HEK293T (cell line): ENCODE results near the gene SLC4A11.

ENCODE experiments used
- ARNT ChIP-seq: fragments of 450-650 bp; IDR thresholded peaks from 2 replicates; pipeline ENCODE4 v1.6.1; 2017; ENCODE audit warnings: mild to moderate bottlenecking
- BHLHE40 ChIP-seq: fragments of 450-650 bp; IDR thresholded peaks from 2 replicates; pipeline ENCODE4 v1.6.1; 2016; ENCODE audit warnings: mild to moderate bottlenecking, moderate library complexity, borderline replicate concordance
- CTBP1 ChIP-seq: fragments of 450-650 bp; IDR thresholded peaks from 2 replicates; pipeline ENCODE4 v1.6.1; 2016; ENCODE audit warnings: borderline replicate concordance
- ELF4 ChIP-seq: fragments of 450-650 bp; IDR thresholded peaks from 2 replicates; pipeline ENCODE4 v1.6.1; 2017; ENCODE audit warnings: antibody characterized with exemption
- FOXK2 ChIP-seq: fragments of 450-650 bp; IDR thresholded peaks from 2 replicates; pipeline ENCODE4 v1.6.1; 2016; ENCODE audit warnings: mild to moderate bottlenecking
- FOXM1 ChIP-seq: fragments of 450-650 bp; IDR thresholded peaks from 2 replicates; pipeline ENCODE4 v1.6.1; 2017; ENCODE audit warnings: mild to moderate bottlenecking, borderline replicate concordance
- SP1 ChIP-seq: fragments of 450-650 bp; IDR thresholded peaks from 2 replicates; pipeline ENCODE4 v1.6.1; 2017
- SUZ12 ChIP-seq: fragments of 450-650 bp; IDR thresholded peaks from 2 replicates; pipeline ENCODE4 v1.6.1; 2016; ENCODE audit warnings: mild to moderate bottlenecking
- TARDBP ChIP-seq: fragments of 450-650 bp; IDR thresholded peaks from 2 replicates; pipeline ENCODE4 v1.6.1; 2016
- ZNF384 ChIP-seq: fragments of 450-650 bp; IDR thresholded peaks from 2 replicates; pipeline ENCODE4 v1.6.1; 2016
- TF ChIP-seq, protein P1 (sequence below): fragments of 450-650 bp; IDR thresholded peaks from 2 replicates; pipeline ENCODE4 v1.6.1; 2016

DNA sequence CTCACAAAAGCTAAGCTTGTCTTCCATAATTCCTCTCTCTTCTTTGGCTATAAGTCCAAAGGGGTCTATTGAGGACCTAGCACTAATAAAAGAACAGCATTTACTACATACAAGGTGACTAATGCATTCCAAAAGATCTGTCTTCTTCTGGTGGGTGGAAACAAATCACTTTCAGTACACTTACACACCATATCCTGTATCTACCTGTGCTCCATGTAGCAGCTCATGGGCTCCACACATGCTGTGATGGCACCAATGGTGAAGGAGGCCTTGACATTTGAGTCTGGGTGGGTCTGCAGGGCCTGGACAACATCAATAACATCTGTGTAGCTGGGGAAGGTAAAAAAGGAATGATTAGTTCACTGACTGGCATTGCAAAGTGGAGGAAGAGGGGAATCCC is 42.4 kb upstream of the SLC4A11 start:
- TF ChIP-seq BHLHE40 (no peak), ELF4 (no peak), ARNT (no peak), CTBP1 (no peak), TARDBP (no peak), SP1 (no peak), FOXM1 (no peak), SUZ12 (no peak), ZNF384 (no peak), FOXK2 (no peak)
- TF ChIP-seq, protein P1, sequence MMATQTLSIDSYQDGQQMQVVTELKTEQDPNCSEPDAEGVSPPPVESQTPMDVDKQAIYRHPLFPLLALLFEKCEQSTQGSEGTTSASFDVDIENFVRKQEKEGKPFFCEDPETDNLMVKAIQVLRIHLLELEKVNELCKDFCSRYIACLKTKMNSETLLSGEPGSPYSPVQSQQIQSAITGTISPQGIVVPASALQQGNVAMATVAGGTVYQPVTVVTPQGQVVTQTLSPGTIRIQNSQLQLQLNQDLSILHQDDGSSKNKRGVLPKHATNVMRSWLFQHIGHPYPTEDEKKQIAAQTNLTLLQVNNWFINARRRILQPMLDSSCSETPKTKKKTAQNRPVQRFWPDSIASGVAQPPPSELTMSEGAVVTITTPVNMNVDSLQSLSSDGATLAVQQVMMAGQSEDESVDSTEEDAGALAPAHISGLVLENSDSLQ, result no peak
